ENCODE data around the gene IGF2BP2. TPM values are rescaled to one million over a fixed set of nuclear protein-coding genes. Genes with fewer than 3 reads are reported as not detected.
"Not testable (repeated sequence)": the region's sequence is repeated elsewhere in the genome, so short reads cannot be mapped to it uniquely, and the experiment has no call there.

The IGF2BP2 gene
- total RNA-seq, 1 donor from 2014 or later, result 17.4 TPM

DNA sequence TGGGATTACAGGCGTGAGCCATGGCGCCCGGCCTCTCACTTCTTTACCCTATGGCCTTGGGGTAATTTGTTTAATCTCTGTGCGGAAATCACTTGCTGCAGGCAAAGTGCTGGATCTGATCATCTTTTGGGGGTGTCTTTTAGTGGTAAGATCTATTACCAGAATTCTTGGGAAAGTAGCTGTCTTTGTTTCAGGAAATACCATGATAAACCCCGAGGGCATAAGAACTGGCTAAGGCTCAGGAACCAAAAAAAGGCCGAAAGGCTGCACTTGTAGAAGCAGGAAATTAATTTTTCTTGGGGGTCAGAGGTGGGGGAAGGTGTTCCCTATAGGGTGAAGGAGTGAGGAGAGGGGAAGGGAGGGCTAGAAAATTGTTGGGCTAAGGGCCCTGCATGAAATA is 22.7 kb upstream of the IGF2BP2 start:
- no peaks in the 10 kb centered on the region for H3K36me3 ChIP-seq
- intact Hi-C loops (cut with DNase I), result no loop called here
- no peaks in the 10 kb centered on the region for H3K9me3 ChIP-seq
- no peak for DNase-seq
- ATAC-seq, result no peak
- H3K27ac ChIP-seq, result no peak overlapping the region
- H3K4me3 ChIP-seq, result no peak overlapping the region
- no peaks in the 10 kb centered on the region for H3K4me1 ChIP-seq
- TF ChIP-seq, protein P1, sequence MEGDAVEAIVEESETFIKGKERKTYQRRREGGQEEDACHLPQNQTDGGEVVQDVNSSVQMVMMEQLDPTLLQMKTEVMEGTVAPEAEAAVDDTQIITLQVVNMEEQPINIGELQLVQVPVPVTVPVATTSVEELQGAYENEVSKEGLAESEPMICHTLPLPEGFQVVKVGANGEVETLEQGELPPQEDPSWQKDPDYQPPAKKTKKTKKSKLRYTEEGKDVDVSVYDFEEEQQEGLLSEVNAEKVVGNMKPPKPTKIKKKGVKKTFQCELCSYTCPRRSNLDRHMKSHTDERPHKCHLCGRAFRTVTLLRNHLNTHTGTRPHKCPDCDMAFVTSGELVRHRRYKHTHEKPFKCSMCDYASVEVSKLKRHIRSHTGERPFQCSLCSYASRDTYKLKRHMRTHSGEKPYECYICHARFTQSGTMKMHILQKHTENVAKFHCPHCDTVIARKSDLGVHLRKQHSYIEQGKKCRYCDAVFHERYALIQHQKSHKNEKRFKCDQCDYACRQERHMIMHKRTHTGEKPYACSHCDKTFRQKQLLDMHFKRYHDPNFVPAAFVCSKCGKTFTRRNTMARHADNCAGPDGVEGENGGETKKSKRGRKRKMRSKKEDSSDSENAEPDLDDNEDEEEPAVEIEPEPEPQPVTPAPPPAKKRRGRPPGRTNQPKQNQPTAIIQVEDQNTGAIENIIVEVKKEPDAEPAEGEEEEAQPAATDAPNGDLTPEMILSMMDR (IDR thresholded peaks at IDR 0.05), result no peak
- no peaks in the 10 kb centered on the region for H3K27me3 ChIP-seq

DNA sequence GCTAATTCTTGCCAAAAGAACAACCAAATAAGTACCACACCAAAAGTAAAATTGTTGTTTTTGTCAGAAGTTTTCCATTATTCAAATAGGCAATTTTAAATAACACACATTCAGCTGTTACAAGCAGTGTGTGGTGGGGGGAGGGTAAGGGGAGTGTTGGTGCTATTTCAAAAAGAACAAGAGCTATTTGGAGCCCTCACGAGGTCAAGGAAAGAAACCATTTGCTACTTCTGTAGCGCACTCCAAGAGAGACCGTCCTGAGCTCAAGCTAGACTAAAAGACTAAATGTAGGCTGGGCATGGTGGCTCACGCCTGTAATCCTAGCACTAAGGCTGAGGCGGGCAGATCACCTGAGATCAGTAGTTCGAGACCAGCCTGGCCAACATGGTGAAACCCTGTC is 21.2 kb upstream of the IGF2BP2 start:
- no peak overlapping the region for H3K27ac ChIP-seq
- DNase-seq (no peak), ATAC-seq (no peak)
- TF ChIP-seq, protein P1 (IDR thresholded peaks at IDR 0.05), result no peak
- intact Hi-C loops (cut with DNase I), result no loop called here
- H3K27me3 ChIP-seq, result no peaks in the 10 kb centered on the region
- no peaks in the 10 kb centered on the region for H3K4me1 ChIP-seq
- H3K9me3 ChIP-seq, result no peaks in the 10 kb centered on the region
- H3K4me3 ChIP-seq, result no peak overlapping the region
- no peaks in the 10 kb centered on the region for H3K36me3 ChIP-seq

DNA sequence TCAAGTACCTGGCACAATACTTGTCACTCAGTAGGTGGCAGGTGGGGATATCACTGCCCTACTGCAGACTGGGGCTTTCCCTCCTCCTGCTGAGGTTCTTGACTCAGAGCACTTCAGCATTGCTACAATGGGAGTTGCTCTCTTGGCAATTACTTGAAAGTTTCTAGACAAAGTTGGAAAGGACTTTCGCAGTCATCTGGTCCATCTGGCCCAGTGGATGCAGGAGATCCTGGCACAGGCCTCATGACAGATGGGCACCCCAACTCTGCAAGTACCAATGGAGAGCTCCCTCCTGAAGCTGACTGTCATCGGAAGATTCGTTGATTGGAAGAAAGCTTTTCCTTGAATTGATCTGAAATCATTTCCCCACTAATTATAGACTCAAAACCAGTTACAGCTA is 19.2 kb upstream of the IGF2BP2 start:
- ATAC-seq, result no peak

DNA sequence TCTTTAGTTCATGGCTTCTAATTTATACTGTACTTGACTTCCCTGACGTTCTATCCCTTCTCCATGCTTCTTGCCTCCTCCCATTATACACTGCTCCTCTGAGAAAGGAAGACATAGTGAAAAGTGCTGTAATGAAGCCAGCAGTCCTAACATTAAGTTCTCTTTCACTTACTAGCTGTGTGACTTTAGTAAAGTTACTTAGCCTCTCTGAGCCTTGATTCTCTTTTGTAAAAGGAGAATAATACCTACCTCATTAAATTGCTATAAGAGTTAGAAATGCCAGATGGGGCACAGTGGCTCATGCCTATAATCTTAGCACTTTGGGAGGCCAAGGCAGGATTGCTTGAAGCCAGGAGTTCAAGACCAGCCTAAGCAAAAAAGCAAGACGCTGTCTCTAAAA is 18.8 kb upstream of the IGF2BP2 start:
- Histone ChIP-seq H3K27me3 (no peaks in the 10 kb centered on the region), H3K9me3 (no peaks in the 10 kb centered on the region), H3K4me3 (no peak overlapping the region), H3K4me1 (no peaks in the 10 kb centered on the region), H3K27ac (no peak overlapping the region), H3K36me3 (no peaks in the 10 kb centered on the region)
- ATAC-seq (no peak), DNase-seq (no peak)
- TF ChIP-seq, protein P1 (IDR thresholded peaks at IDR 0.05), result no peak
- intact Hi-C loops (cut with DNase I), result no loop called here

More for the DNA sequence above, 19.2 kb upstream of the IGF2BP2 start:
- no peak overlapping the region for H3K27ac ChIP-seq
- no peaks in the 10 kb centered on the region for H3K9me3 ChIP-seq
- no peak for DNase-seq
- no peaks in the 10 kb centered on the region for H3K36me3 ChIP-seq
- no peaks in the 10 kb centered on the region for H3K4me1 ChIP-seq
- no peaks in the 10 kb centered on the region for H3K27me3 ChIP-seq
- TF ChIP-seq, protein P1 (IDR thresholded peaks at IDR 0.05), result no peak
- H3K4me3 ChIP-seq, result no peak overlapping the region
- intact Hi-C loops (cut with DNase I), result no loop called here

DNA sequence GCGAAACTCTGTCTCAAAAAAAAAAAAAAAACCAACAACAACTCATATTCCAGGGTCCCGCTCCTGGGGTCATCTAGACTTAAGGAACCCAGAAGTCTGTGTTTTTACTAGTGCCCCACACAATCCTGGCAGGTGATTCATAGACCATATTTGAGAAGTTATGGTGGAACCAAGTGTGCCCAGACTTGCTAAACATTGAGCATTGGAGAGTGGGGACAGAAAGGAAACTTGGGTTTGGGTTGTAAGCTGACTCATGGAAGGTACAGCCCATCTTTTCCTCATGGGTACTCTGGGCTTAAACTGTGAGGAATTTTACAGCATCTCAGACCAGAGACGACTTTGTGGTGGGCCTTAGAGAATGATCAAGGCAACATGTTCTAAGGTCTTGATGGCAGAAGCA is 18.3 kb upstream of the IGF2BP2 start:
- Histone ChIP-seq H3K27me3 (no peaks in the 10 kb centered on the region), H3K4me1 (no peaks in the 10 kb centered on the region), H3K4me3 (no peak overlapping the region), H3K9me3 (no peaks in the 10 kb centered on the region), H3K27ac (no peak overlapping the region), H3K36me3 (no peaks in the 10 kb centered on the region)
- intact Hi-C loops (cut with DNase I), result no loop called here
- ATAC-seq (no peak), DNase-seq (no peak)
- TF ChIP-seq, protein P1 (IDR thresholded peaks at IDR 0.05), result no peak

DNA sequence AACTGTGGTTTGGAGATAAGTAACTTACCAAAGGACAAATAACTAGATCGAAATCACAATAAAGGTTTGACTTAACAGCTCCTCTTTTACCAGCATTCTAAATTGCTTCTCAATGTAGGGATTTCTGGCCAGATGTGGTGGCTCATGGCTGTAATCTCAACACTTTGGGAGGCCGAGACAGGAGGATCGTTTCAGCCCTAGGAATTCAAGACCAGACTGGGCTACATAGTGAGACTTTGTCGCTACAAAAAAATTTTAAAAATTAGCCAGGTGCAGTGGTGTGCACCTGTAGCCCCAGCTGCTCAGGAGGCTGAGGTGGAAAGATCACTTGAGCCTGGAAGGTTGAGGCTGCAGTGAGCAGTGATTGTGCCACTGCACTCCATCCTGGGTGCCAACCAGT is 17.4 kb upstream of the IGF2BP2 start:
- ATAC-seq, result no peak
- TF ChIP-seq, protein P1 (IDR thresholded peaks at IDR 0.05), result no peak
- intact Hi-C loops (cut with DNase I), result no loop called here

DNA sequence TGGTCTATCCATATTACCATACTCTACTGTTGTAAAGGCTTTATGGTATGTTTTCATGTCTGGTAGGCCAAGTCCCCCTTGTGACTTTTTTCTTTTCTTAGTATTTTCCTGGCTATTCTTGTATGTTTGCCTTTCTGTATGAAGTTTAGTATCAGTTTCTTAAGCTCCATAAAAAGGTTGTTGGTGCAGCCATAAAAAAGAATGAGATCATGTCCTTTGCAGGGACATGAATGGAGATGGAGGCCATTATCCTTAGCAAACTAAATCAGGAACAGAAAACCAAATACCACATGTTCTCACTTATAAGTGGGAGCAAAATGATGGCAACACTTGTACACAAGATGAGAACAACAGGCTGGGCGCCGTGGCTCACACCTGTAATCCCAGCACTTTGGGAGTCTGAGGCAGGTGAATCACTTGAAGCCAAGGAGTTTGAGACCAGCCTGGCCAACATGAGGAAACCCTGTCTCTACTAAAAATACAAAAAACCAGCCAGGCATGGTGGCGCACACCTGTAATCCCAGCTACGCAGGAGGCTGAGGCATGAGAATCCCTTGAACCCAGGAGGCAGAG is 13.7 kb upstream of the IGF2BP2 start:
- DNase-seq; intact Hi-C loops (cut with DNase I); ATAC-seq: not testable (repeated sequence)

More for the DNA sequence above, 17.4 kb upstream of the IGF2BP2 start:
- Histone ChIP-seq H3K9me3 (no peaks in the 10 kb centered on the region), H3K4me3 (no peak overlapping the region), H3K27ac (no peak overlapping the region), H3K4me1 (no peaks in the 10 kb centered on the region), H3K27me3 (no peaks in the 10 kb centered on the region), H3K36me3 (no peaks in the 10 kb centered on the region)
- DNase-seq, result no peak

More for the DNA sequence above, 13.7 kb upstream of the IGF2BP2 start:
- H3K27ac ChIP-seq, H3K9me3 ChIP-seq, H3K4me1 ChIP-seq, H3K36me3 ChIP-seq, H3K4me3 ChIP-seq, H3K27me3 ChIP-seq: not testable (repeated sequence)
